Adrenal gland (tissue), 5 donors: ENCODE data around the gene CTU2.

Experiments used
- POLR2A ChIP-seq, 2 donors: fragments of 450-650 bp; IDR thresholded peaks; one replicate each; pipeline ENCODE4 v1.6.1; 2017; ENCODE audit warnings: antibody characterized with exemption in 2 of 2, mild to moderate bottlenecking in 2 of 2, moderate library complexity in 1 of 2
- TF ChIP-seq, protein P1 (sequence below), 6 experiments: fragments of 450-650 bp in 4 of 6; fragments of 200-600 bp in 2 of 6; sonication (generic) in 1 of 6; IDR thresholded peaks; 1 replicate in 5 of 6; 2 replicates in 1 of 6; pipeline versions ENCODE4 v1.5.1 to v1.8.0; 2016 to 2021; ENCODE audit warnings: antibody characterized with exemption in 6 of 6, mild to moderate bottlenecking in 2 of 6, moderate library complexity in 1 of 6
- donor health status: DM: no; HTN: no; CAD: no.

DNA sequence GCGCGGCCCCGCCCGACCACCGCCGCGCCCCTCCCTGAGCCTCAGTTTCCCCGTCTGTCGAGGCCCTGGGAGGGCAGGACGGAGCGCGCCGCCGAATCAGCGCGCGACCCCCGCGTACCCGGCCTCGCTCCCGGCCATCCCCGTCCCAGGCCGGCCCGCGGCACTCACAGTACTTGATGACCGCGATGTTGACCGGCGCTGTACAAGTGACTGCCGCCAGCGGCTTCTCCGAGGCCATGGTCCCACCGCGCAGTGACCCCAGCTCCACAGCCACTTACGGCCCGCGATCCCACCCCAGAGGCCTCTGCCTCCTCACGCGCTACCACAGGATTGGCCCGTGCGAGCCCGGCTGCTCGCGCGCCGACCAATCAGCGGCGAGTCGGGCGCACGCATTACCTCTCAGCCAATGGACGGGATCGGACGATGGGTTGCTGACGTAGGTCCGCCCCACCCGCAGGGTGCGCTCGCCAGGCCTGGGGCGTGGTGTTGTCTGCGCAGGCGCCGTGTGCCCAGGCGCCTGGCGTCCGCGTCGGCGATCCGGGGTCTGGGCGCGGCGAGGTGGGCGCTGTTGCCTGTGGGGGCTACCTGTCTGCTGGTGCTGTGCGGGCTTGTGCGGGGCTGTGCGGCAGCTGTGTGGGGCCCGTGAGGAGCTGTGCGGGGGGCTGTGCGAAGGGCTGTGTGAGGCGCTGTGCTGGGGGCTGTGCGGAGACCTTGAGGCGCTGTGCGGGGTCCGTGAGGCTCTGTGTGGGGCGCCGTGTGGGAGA lies 43.3 kb upstream of the CTU2 start, which contains the start of gene MVD:
- TF ChIP-seq, protein P1, sequence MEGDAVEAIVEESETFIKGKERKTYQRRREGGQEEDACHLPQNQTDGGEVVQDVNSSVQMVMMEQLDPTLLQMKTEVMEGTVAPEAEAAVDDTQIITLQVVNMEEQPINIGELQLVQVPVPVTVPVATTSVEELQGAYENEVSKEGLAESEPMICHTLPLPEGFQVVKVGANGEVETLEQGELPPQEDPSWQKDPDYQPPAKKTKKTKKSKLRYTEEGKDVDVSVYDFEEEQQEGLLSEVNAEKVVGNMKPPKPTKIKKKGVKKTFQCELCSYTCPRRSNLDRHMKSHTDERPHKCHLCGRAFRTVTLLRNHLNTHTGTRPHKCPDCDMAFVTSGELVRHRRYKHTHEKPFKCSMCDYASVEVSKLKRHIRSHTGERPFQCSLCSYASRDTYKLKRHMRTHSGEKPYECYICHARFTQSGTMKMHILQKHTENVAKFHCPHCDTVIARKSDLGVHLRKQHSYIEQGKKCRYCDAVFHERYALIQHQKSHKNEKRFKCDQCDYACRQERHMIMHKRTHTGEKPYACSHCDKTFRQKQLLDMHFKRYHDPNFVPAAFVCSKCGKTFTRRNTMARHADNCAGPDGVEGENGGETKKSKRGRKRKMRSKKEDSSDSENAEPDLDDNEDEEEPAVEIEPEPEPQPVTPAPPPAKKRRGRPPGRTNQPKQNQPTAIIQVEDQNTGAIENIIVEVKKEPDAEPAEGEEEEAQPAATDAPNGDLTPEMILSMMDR (IDR thresholded peaks at IDR 0.05) = peak in 1 of 6 experiments; percentile 7
- peak; percentile 86 to 95 for TF ChIP-seq POLR2A (IDR thresholded peaks at IDR 0.05)
